Measurements from ENCODE around the gene DRD5. TPM values are rescaled to one million over a fixed set of nuclear protein-coding genes. Genes with fewer than 3 reads are reported as not detected.

Gene DRD5
- polyA plus RNA-seq, 1 of the 3 experiments (the other 2 are of a cell fraction), result not detected

DNA sequence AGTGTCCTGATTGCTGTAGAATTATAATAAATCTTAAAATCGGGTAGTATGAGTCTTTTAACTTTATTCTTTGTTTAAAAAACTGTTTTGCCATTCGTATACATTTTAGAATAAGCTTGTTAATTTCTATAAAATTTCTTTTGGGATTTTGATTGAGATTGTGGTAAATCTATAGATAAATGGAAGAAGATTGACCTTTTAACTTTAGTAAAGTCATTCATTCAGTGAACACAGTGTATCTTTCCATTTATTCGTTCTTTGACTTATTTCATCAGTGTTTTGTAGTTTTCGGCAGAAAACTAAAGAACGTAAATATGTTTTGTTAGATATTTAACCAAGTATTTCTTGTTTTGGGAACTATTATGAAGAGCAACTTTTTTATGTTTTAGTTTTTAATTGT lies 38.9 kb downstream of the DRD5 start:
- Histone ChIP-seq H3K36me3 (replicated peaks in 1 of 2; ENCODE audit: control insufficient read depth in 1 of 2, insufficient read depth in 2 of 2, low read length in 1 of 2) (no peaks in the 10 kb centered on the region), H3K27ac (ENCODE audit: low read depth in 2 of 2, low read length in 1 of 2) (no peak overlapping the region), H3K9me3 (no peaks in the 10 kb centered on the region), H3K27me3 (ENCODE audit: insufficient read depth) (no peaks in the 10 kb centered on the region), H3K9ac (no peak overlapping the region), H3F3A (replicated peaks; ENCODE audit: insufficient read depth) (no peaks in the 10 kb centered on the region), H2AFZ (ENCODE audit: low read depth) (no peak overlapping the region), H3K9me2 (no peaks in the 10 kb centered on the region), H3K4me3 (ENCODE audit: low read depth in 2 of 2, low read length in 1 of 2) (no peak overlapping the region), H3K4me1 (ENCODE audit: control insufficient read depth in 1 of 2, insufficient read depth in 2 of 2, low read depth in 1 of 2, low read length in 1 of 2) (no peaks in the 10 kb centered on the region), H3K79me2 (ENCODE audit: insufficient read depth) (no peaks in the 10 kb centered on the region), H3K4me2 (no peak overlapping the region), H4K20me1 (ENCODE audit: insufficient read depth) (no peaks in the 10 kb centered on the region)
- DNase-seq, result no peak
- TF ChIP-seq RAD21 (IDR thresholded peaks at IDR 0.05; ENCODE audit: low read length), result no peak
- TF ChIP-seq RCOR1 (IDR thresholded peaks at IDR 0.05; ENCODE audit: low read length), result no peak
- TF ChIP-seq TEAD4 (IDR thresholded peaks at IDR 0.05; ENCODE audit: borderline replicate concordance, insufficient read depth), result no peak
- no peak for TF ChIP-seq CHD2 (IDR thresholded peaks at IDR 0.05; ENCODE audit: low read length, partially characterized antibody)
- TF ChIP-seq NFIC (IDR thresholded peaks at IDR 0.05; ENCODE audit: borderline replicate concordance), result no peak
- no peak for TF ChIP-seq MEF2A (IDR thresholded peaks at IDR 0.05; ENCODE audit: borderline replicate concordance, low read depth)
- TF ChIP-seq, protein P1, sequence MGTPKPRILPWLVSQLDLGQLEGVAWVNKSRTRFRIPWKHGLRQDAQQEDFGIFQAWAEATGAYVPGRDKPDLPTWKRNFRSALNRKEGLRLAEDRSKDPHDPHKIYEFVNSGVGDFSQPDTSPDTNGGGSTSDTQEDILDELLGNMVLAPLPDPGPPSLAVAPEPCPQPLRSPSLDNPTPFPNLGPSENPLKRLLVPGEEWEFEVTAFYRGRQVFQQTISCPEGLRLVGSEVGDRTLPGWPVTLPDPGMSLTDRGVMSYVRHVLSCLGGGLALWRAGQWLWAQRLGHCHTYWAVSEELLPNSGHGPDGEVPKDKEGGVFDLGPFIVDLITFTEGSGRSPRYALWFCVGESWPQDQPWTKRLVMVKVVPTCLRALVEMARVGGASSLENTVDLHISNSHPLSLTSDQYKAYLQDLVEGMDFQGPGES (IDR thresholded peaks at IDR 0.05; ENCODE audit: low read depth, low read length), result no peak
- TF ChIP-seq GATA2 (CRISPR knock-in tag; IDR thresholded peaks at IDR 0.05), result no peak
- TF ChIP-seq, protein P2, sequence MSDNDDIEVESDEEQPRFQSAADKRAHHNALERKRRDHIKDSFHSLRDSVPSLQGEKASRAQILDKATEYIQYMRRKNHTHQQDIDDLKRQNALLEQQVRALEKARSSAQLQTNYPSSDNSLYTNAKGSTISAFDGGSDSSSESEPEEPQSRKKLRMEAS (IDR thresholded peaks at IDR 0.05; ENCODE audit: low read depth), result no peak
- TF ChIP-seq, protein P3, sequence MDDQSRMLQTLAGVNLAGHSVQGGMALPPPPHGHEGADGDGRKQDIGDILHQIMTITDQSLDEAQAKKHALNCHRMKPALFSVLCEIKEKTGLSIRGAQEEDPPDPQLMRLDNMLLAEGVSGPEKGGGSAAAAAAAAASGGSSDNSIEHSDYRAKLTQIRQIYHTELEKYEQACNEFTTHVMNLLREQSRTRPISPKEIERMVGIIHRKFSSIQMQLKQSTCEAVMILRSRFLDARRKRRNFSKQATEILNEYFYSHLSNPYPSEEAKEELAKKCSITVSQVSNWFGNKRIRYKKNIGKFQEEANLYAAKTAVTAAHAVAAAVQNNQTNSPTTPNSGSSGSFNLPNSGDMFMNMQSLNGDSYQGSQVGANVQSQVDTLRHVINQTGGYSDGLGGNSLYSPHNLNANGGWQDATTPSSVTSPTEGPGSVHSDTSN (IDR thresholded peaks at IDR 0.05), result no peak
- no peak for TF ChIP-seq FOXM1 (IDR thresholded peaks at IDR 0.05; ENCODE audit: low read depth)
- TF ChIP-seq SIN3A (IDR thresholded peaks at IDR 0.05; ENCODE audit: borderline replicate concordance, low read depth, low read length), result no peak
- TF ChIP-seq, protein P4, sequence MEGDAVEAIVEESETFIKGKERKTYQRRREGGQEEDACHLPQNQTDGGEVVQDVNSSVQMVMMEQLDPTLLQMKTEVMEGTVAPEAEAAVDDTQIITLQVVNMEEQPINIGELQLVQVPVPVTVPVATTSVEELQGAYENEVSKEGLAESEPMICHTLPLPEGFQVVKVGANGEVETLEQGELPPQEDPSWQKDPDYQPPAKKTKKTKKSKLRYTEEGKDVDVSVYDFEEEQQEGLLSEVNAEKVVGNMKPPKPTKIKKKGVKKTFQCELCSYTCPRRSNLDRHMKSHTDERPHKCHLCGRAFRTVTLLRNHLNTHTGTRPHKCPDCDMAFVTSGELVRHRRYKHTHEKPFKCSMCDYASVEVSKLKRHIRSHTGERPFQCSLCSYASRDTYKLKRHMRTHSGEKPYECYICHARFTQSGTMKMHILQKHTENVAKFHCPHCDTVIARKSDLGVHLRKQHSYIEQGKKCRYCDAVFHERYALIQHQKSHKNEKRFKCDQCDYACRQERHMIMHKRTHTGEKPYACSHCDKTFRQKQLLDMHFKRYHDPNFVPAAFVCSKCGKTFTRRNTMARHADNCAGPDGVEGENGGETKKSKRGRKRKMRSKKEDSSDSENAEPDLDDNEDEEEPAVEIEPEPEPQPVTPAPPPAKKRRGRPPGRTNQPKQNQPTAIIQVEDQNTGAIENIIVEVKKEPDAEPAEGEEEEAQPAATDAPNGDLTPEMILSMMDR (IDR thresholded peaks at IDR 0.05), result no peak
- no peak for TF ChIP-seq MXI1 (IDR thresholded peaks at IDR 0.05; ENCODE audit: low read depth, low read length)
- TF ChIP-seq, protein P5, sequence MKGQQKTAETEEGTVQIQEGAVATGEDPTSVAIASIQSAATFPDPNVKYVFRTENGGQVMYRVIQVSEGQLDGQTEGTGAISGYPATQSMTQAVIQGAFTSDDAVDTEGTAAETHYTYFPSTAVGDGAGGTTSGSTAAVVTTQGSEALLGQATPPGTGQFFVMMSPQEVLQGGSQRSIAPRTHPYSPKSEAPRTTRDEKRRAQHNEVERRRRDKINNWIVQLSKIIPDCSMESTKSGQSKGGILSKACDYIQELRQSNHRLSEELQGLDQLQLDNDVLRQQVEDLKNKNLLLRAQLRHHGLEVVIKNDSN (IDR thresholded peaks at IDR 0.05; ENCODE audit: borderline replicate concordance, low read depth), result no peak
- TF ChIP-seq EZH2phosphoT487 (IDR thresholded peaks at IDR 0.05; ENCODE audit: borderline replicate concordance, low read depth), result no peak
- TF ChIP-seq, protein P6, sequence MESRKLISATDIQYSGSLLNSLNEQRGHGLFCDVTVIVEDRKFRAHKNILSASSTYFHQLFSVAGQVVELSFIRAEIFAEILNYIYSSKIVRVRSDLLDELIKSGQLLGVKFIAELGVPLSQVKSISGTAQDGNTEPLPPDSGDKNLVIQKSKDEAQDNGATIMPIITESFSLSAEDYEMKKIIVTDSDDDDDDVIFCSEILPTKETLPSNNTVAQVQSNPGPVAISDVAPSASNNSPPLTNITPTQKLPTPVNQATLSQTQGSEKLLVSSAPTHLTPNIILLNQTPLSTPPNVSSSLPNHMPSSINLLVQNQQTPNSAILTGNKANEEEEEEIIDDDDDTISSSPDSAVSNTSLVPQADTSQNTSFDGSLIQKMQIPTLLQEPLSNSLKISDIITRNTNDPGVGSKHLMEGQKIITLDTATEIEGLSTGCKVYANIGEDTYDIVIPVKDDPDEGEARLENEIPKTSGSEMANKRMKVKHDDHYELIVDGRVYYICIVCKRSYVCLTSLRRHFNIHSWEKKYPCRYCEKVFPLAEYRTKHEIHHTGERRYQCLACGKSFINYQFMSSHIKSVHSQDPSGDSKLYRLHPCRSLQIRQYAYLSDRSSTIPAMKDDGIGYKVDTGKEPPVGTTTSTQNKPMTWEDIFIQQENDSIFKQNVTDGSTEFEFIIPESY (IDR thresholded peaks at IDR 0.05; ENCODE audit: borderline replicate concordance, low read depth), result no peak
- TF ChIP-seq, protein P7, sequence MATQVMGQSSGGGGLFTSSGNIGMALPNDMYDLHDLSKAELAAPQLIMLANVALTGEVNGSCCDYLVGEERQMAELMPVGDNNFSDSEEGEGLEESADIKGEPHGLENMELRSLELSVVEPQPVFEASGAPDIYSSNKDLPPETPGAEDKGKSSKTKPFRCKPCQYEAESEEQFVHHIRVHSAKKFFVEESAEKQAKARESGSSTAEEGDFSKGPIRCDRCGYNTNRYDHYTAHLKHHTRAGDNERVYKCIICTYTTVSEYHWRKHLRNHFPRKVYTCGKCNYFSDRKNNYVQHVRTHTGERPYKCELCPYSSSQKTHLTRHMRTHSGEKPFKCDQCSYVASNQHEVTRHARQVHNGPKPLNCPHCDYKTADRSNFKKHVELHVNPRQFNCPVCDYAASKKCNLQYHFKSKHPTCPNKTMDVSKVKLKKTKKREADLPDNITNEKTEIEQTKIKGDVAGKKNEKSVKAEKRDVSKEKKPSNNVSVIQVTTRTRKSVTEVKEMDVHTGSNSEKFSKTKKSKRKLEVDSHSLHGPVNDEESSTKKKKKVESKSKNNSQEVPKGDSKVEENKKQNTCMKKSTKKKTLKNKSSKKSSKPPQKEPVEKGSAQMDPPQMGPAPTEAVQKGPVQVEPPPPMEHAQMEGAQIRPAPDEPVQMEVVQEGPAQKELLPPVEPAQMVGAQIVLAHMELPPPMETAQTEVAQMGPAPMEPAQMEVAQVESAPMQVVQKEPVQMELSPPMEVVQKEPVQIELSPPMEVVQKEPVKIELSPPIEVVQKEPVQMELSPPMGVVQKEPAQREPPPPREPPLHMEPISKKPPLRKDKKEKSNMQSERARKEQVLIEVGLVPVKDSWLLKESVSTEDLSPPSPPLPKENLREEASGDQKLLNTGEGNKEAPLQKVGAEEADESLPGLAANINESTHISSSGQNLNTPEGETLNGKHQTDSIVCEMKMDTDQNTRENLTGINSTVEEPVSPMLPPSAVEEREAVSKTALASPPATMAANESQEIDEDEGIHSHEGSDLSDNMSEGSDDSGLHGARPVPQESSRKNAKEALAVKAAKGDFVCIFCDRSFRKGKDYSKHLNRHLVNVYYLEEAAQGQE (IDR thresholded peaks at IDR 0.05; ENCODE audit: low read depth, low read length), result no peak
- TF ChIP-seq YY1 (IDR thresholded peaks at IDR 0.05; ENCODE audit: low read depth), result no peak
- 25% methylated on average over 5 of the region's 5 CpGs for WGBS (ENCODE audit: low lambda C conversion rate)
- CTCF ChIA-PET, result no interaction called here
- POLR2A ChIA-PET, result no interaction called here
